ENCODE measurements around the gene NAPA. TPM values are rescaled to one million over a fixed set of nuclear protein-coding genes. Genes with fewer than 3 reads are reported as not detected.

NAPA gene
- total RNA-seq, 2 donors from 2014 or later, result 75.8 to 83.8 TPM

DNA sequence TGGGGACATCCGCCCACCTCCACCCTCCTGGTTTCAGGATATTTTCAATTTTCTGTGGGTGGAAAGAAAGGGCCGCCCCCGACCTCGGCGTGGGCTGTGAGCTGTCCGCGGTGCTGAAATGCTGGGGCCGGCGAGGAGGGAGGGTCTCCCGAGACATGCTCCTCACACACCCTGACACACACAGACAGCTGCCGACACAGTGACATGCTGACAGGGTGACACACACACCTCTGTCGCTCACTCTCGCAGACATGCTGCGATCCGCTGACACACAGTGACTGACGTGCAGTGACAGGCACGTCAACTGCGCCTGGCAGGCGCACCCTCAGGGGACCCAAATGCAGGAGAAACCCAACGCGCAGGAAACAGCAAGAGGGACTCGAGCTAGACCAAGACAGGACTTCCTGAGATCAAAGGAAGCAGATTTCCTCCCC lies 70.5 kb downstream of the NAPA start:
- intact Hi-C loops (cut with DNase I), result no loop called here
- no peak for DNase-seq (ENCODE audit: low spot score)

- no peak for DNase-seq (ENCODE audit: low spot score)
- intact Hi-C loops (cut with DNase I), result no loop called here
These were observed 71.5 kb downstream of the NAPA start for GRCh38 chr19:47443331-47443730.

DNA sequence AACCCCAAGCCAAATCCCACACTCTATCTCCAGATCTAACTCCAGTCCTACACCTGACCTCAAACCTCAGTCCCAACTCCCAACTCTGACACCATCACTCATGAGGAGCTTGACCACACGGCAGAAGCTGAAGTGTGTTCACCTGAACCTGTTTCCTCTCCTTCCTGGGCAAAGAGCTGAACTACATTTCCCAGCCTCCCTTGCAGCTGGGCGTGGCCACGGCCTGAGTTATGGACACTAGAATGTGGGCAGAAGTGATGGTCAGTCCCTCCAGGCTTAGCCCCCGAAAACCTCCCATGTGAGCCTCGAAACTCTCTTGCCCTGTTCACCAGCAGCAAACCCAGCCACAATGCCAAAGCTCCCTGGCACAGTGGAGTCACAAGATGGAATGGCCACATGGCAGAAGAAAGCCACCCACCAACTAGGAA lies 76.1 kb downstream of the NAPA start:
- intact Hi-C loops (cut with DNase I), result loop anchor here in 1 of 2 donors (5.0 kb wide), 1 partner anchor 258 kb away; no protein-coding TSS in a partner anchor
- no peak for DNase-seq (ENCODE audit: low spot score)

Other genes starting within 250 kb of the NAPA start
- 10 to 100 TPM; 28.2 to 38.6 TPM for gene INAFM1, start 240.2 kb downstream of the NAPA start, total RNA-seq
- gene C5AR1, start 205.2 kb downstream of the NAPA start, total RNA-seq, result 10 to 100 TPM; 30.6 to 33.4 TPM
- gene C5AR2, start 182.9 kb downstream of the NAPA start, total RNA-seq, result 1 to 10 TPM; 2.7 to 8.2 TPM
- gene DHX34, start 165.7 kb downstream of the NAPA start, total RNA-seq, result 1 to 10 TPM; 7.7 to 7.9 TPM
- gene MEIS3, start 95.5 kb downstream of the NAPA start, total RNA-seq, result 10 to 100 TPM; 24.3 to 26.0 TPM
- gene SLC8A2, start 43.2 kb downstream of the NAPA start, total RNA-seq, result under 1 TPM; 0.56 to 0.67 TPM
- 1 to 10 TPM; 6.5 to 7.9 TPM for gene KPTN, start 30.8 kb downstream of the NAPA start, total RNA-seq
- under 1 TPM; 0.19 to 0.24 TPM for gene ZNF541, start 58.1 kb upstream of the NAPA start, total RNA-seq
- 10 to 100 TPM; 12.0 to 15.4 TPM for gene BICRA, start 94.1 kb upstream of the NAPA start, total RNA-seq
- gene EHD2, start 198.4 kb upstream of the NAPA start, total RNA-seq, result 100 to 1,000 TPM; 217 to 235 TPM
- 100 to 1,000 TPM; 184 to 201 TPM for gene NOP53, start 230.5 kb upstream of the NAPA start, total RNA-seq

Data from posterior vena cava (tissue), 2 donors.